ENCODE results near the gene IL17RC. TPM values are rescaled to one million over a fixed set of nuclear protein-coding genes. Genes with fewer than 3 reads are reported as not detected.

The IL17RC gene
- total RNA-seq, 1 experiment from 2014 or later, result 49.1 TPM

- in situ Hi-C loops (cut with HindIII; ENCODE audit: low pct_unique_long_range_greater_than_20kb, low sequenced_read_pairs), result loop anchor here (25.0 kb wide), 1 partner anchor 140 kb away; the partner anchor contains the start of gene TTLL3
- DNase-seq (ENCODE audit: low read depth, low spot score), result no peak
These were observed 35.3 kb downstream of the IL17RC start, which contains the start of gene PRRT3 for GRCh38 chr3:9951962-9952805. Gene PRRT3, minus strand, starts transcription at chr3:9952408. Its CDS starts 2,293 bp downstream, at chr3:9950115.

- DNase-seq (ENCODE audit: low read depth, low spot score), result no peak
- in situ Hi-C loops (cut with HindIII; ENCODE audit: low pct_unique_long_range_greater_than_20kb, low sequenced_read_pairs), result loop anchor here (25.0 kb wide), 1 partner anchor 143 kb away; the partner anchor contains the start of gene TTLL3
These were observed 38.2 kb downstream of the IL17RC start for GRCh38 chr3:9955067-9955502.

GRCh38 chr3:9955611-9956352 is 38.9 kb downstream of the IL17RC start:
- no peak for DNase-seq (ENCODE audit: low read depth, low spot score)
- in situ Hi-C loops (cut with HindIII; ENCODE audit: low pct_unique_long_range_greater_than_20kb, low sequenced_read_pairs), result loop anchor here (25.0 kb wide), 1 partner anchor 143 kb away; the partner anchor contains the start of gene TTLL3

- in situ Hi-C loops (cut with HindIII; ENCODE audit: low pct_unique_long_range_greater_than_20kb, low sequenced_read_pairs), result loop anchor here (25.0 kb wide), 1 partner anchor 145 kb away; the partner anchor contains the start of gene TTLL3
- peak; percentile 39 for DNase-seq (ENCODE audit: low read depth, low spot score)
These were observed 40.3 kb downstream of the IL17RC start for GRCh38 chr3:9957214-9957613.

- no peak for DNase-seq (ENCODE audit: low read depth, low spot score)
- in situ Hi-C loops (cut with HindIII; ENCODE audit: low pct_unique_long_range_greater_than_20kb, low sequenced_read_pairs), result loop anchor here (25.0 kb wide), 1 partner anchor 153 kb away; the partner anchor contains the start of gene TTLL3
These were observed 48.4 kb downstream of the IL17RC start for GRCh38 chr3:9965200-9965875.

- in situ Hi-C loops (cut with HindIII; ENCODE audit: low pct_unique_long_range_greater_than_20kb, low sequenced_read_pairs), result loop anchor here (25.0 kb wide), 1 partner anchor 155 kb away; the partner anchor contains the start of gene TTLL3
- no peak for DNase-seq (ENCODE audit: low read depth, low spot score)
These were observed 49.9 kb downstream of the IL17RC start for GRCh38 chr3:9966841-9967240.

GRCh38 chr3:9969632-9970019 is 52.7 kb downstream of the IL17RC start:
- no peak for DNase-seq (ENCODE audit: low read depth, low spot score)
- in situ Hi-C loops (cut with HindIII; ENCODE audit: low pct_unique_long_range_greater_than_20kb, low sequenced_read_pairs), result loop anchor here (25.0 kb wide), 1 partner anchor 157 kb away; the partner anchor contains the start of gene TTLL3

- no peak for DNase-seq (ENCODE audit: low read depth, low spot score)
- in situ Hi-C loops (cut with HindIII; ENCODE audit: low pct_unique_long_range_greater_than_20kb, low sequenced_read_pairs), result loop anchor here (25.0 kb wide), 1 partner anchor 158 kb away; the partner anchor contains the start of gene TTLL3
These were observed 53.2 kb downstream of the IL17RC start for GRCh38 chr3:9970020-9970652.

- in situ Hi-C loops (cut with HindIII; ENCODE audit: low pct_unique_long_range_greater_than_20kb, low sequenced_read_pairs), result no loop called here
- DNase-seq (ENCODE audit: low read depth, low spot score), result peak; percentile 73
These were observed 60.1 kb downstream of the IL17RC start for GRCh38 chr3:9976721-9977709.

- in situ Hi-C loops (cut with HindIII; ENCODE audit: low pct_unique_long_range_greater_than_20kb, low sequenced_read_pairs), result no loop called here
- DNase-seq (ENCODE audit: low read depth, low spot score), result no peak
These were observed 61.9 kb downstream of the IL17RC start for GRCh38 chr3:9978710-9979305.

GRCh38 chr3:9980251-9980650 is 63.4 kb downstream of the IL17RC start:
- in situ Hi-C loops (cut with HindIII; ENCODE audit: low pct_unique_long_range_greater_than_20kb, low sequenced_read_pairs), result no loop called here
- no peak for DNase-seq (ENCODE audit: low read depth, low spot score)

Small RNAs within 50 kb of the gene (small RNA-seq; reads per million reads assigned to genes)
- gene RNU6-882P, result 0 reads per million in 2 experiments

Other genes with a start within 250 kb of the IL17RC start
- 0.53 and 0.79 TPM in 2 replicates for gene CPNE9, start 213.3 kb upstream of the IL17RC start, total RNA-seq (2014; rRNA removed; shearing (Covaris generic))
- gene BRPF1, start 185.4 kb upstream of the IL17RC start, total RNA-seq (2014; rRNA removed; shearing (Covaris generic)), result 17.7 and 18.8 TPM in 2 replicates
- gene OGG1, start 167.1 kb upstream of the IL17RC start, total RNA-seq (2014; rRNA removed; shearing (Covaris generic)), result 11.0 and 16.0 TPM in 2 replicates
- 0.19 and 0.32 TPM in 2 replicates for gene CAMK1, start 147.2 kb upstream of the IL17RC start, total RNA-seq (2014; rRNA removed; shearing (Covaris generic))
- 74.0 and 75.7 TPM in 2 replicates for gene TADA3, start 124.6 kb upstream of the IL17RC start, total RNA-seq (2014; rRNA removed; shearing (Covaris generic))
- 251 and 255 TPM in 2 replicates for gene ARPC4, start 124.0 kb upstream of the IL17RC start, total RNA-seq (2014; rRNA removed; shearing (Covaris generic))
- gene TTLL3, start 106.8 kb upstream of the IL17RC start, total RNA-seq (2014; rRNA removed; shearing (Covaris generic)), result 4.2 and 4.4 TPM in 2 replicates
- gene RPUSD3, start 73.1 kb upstream of the IL17RC start, total RNA-seq (2014; rRNA removed; shearing (Covaris generic)), result 125 and 127 TPM in 2 replicates
- 0.24 and 0.71 TPM in 2 replicates for gene CIDEC, start 36.8 kb upstream of the IL17RC start, total RNA-seq (2014; rRNA removed; shearing (Covaris generic))
- 42.9 and 45.2 TPM in 2 replicates for gene JAGN1, start 26.5 kb upstream of the IL17RC start, total RNA-seq (2014; rRNA removed; shearing (Covaris generic))
- 0.05 and 0.29 TPM in 2 replicates for gene IL17RE, start 14.2 kb upstream of the IL17RC start, total RNA-seq (2014; rRNA removed; shearing (Covaris generic))
- 47.7 and 50.2 TPM in 2 replicates for gene CRELD1, start 16.7 kb downstream of the IL17RC start, total RNA-seq (2014; rRNA removed; shearing (Covaris generic))
- gene PRRT3, start 35.3 kb downstream of the IL17RC start, total RNA-seq (2014; rRNA removed; shearing (Covaris generic)), result 0.34 and 0.51 TPM in 2 replicates
- 213 and 253 TPM in 2 replicates for gene EMC3, start 69.7 kb downstream of the IL17RC start, total RNA-seq (2014; rRNA removed; shearing (Covaris generic))
- 28.9 and 29.5 TPM in 2 replicates for gene FANCD2, start 109.3 kb downstream of the IL17RC start, total RNA-seq (2014; rRNA removed; shearing (Covaris generic))
- not detected in 2 replicates for gene FANCD2OS, start 191.2 kb downstream of the IL17RC start, total RNA-seq (2014; rRNA removed; shearing (Covaris generic))
- gene BRK1, start 198.6 kb downstream of the IL17RC start, total RNA-seq (2014; rRNA removed; shearing (Covaris generic)), result 93.4 and 102 TPM in 2 replicates
- gene VHL, start 224.7 kb downstream of the IL17RC start, total RNA-seq (2014; rRNA removed; shearing (Covaris generic)), result 30.8 and 34.7 TPM in 2 replicates
- gene IRAK2, start 247.8 kb downstream of the IL17RC start, total RNA-seq (2014; rRNA removed; shearing (Covaris generic)), result 1.2 and 1.8 TPM in 2 replicates